ENCODE results near the gene INPP1.

DNA sequence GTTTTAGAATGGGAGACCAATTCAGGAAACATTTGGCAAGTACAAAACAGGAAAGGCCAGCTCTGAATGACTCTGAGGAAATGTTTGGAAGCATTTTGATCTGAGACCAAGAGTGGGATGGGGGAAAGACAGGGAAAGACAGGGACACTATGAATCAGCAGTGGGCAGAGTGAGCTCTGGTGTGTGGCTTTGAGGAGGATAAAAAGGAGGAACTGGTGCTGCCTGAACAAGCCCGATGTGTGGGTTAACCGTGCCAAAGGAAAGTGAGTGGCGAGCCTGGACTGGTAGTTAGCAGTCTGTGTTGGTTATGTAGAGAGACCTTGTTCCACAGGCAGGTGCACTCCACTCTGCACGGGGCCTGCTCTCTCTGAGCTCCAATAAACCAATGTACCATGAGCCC is 70.0 kb downstream of the INPP1 start:
- TF ChIP-seq, protein P1, sequence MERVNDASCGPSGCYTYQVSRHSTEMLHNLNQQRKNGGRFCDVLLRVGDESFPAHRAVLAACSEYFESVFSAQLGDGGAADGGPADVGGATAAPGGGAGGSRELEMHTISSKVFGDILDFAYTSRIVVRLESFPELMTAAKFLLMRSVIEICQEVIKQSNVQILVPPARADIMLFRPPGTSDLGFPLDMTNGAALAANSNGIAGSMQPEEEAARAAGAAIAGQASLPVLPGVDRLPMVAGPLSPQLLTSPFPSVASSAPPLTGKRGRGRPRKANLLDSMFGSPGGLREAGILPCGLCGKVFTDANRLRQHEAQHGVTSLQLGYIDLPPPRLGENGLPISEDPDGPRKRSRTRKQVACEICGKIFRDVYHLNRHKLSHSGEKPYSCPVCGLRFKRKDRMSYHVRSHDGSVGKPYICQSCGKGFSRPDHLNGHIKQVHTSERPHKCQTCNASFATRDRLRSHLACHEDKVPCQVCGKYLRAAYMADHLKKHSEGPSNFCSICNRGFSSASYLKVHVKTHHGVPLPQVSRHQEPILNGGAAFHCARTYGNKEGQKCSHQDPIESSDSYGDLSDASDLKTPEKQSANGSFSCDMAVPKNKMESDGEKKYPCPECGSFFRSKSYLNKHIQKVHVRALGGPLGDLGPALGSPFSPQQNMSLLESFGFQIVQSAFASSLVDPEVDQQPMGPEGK (CRISPR knock-in tag; IDR thresholded peaks at IDR 0.05; ENCODE audit: borderline replicate concordance), result no peak
- TF ChIP-seq, protein P2, sequence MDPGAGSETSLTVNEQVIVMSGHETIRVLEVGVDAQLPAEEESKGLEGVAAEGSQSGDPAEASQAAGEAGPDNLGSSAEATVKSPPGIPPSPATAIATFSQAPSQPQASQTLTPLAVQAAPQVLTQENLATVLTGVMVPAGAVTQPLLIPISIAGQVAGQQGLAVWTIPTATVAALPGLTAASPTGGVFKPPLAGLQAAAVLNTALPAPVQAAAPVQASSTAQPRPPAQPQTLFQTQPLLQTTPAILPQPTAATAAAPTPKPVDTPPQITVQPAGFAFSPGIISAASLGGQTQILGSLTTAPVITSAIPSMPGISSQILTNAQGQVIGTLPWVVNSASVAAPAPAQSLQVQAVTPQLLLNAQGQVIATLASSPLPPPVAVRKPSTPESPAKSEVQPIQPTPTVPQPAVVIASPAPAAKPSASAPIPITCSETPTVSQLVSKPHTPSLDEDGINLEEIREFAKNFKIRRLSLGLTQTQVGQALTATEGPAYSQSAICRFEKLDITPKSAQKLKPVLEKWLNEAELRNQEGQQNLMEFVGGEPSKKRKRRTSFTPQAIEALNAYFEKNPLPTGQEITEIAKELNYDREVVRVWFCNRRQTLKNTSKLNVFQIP (CRISPR knock-in tag; IDR thresholded peaks at IDR 0.05; ENCODE audit: borderline replicate concordance, low read depth), result no peak
- no peak for TF ChIP-seq CSDC2 (CRISPR knock-in tag; IDR thresholded peaks at IDR 0.05)
- no peak for TF ChIP-seq RARB (CRISPR knock-in tag; IDR thresholded peaks at IDR 0.05)
- TF ChIP-seq TOX (CRISPR knock-in tag; IDR thresholded peaks at IDR 0.05; ENCODE audit: borderline replicate concordance), result no peak
- no peak for TF ChIP-seq TCF4 (CRISPR knock-in tag; IDR thresholded peaks at IDR 0.05; ENCODE audit: borderline replicate concordance)
- no peak for TF ChIP-seq ARNTL (CRISPR knock-in tag; IDR thresholded peaks at IDR 0.05; ENCODE audit: borderline replicate concordance, low read depth)
- TF ChIP-seq CREB5 (CRISPR knock-in tag; IDR thresholded peaks at IDR 0.05; ENCODE audit: low read depth), result no peak
- TF ChIP-seq GLIS3 (CRISPR knock-in tag; IDR thresholded peaks at IDR 0.05), result no peak
- no peak for TF ChIP-seq ZFP30 (CRISPR knock-in tag; IDR thresholded peaks at IDR 0.05)
- no peak for TF ChIP-seq ZNF565 (CRISPR knock-in tag; conservative IDR thresholded peaks at IDR 0.05; ENCODE audit: low read depth)
- TF ChIP-seq ISL1 (CRISPR knock-in tag; IDR thresholded peaks at IDR 0.05), result no peak
